Posterior vena cava (tissue), 2 donors: ENCODE measurements around the gene HOXB1. TPM values are rescaled to one million over a fixed set of nuclear protein-coding genes. Genes with fewer than 3 reads are reported as not detected.
"Not testable (repeated sequence)": the region's sequence is repeated elsewhere in the genome, so short reads cannot be mapped to it uniquely, and the experiment has no call there.

Experiments
- DNase-seq: peaks from one replicate; pipeline ENCODE4 v3.0.0-alpha.2; 2020; ENCODE audit warnings: low spot score
- intact Hi-C, 2 donors: fragments of 100-400 bp; cut with DNase I; formaldehyde crosslinking; loops; one replicate each; pipeline versions ENCODE4 v1.14.1 to v1.14.2; 2022 to 2023
- total RNA-seq, 2 donors: library from RNA; stranded (reverse); fragmentation: NEBNext Ultra II Directional; extraction: Animal tissue kit (Norgen Biotek cat#: 25700); gene quantifications; one replicate each; pipeline ENCODE4 v1.2.1, GENCODE V29; 2021
- donor health status: DM: yes; HTN: yes; CAD: no.
- donor health status: DM: yes; HTN: yes; CAD: no.

Gene HOXB1
- total RNA-seq, 2 donors from 2014 or later, result not detected

- DNase-seq, result no peak
- intact Hi-C loops, result no loop called here
These were observed 43.6 kb downstream of the HOXB1 start for GRCh38 chr17:48487221-48487620.

- no peak for DNase-seq
- intact Hi-C loops, result no loop called here
These were observed 44.3 kb downstream of the HOXB1 start for GRCh38 chr17:48486557-48486956.

- intact Hi-C loops, result no loop called here
These were observed 46.0 kb downstream of the HOXB1 start for GRCh38 chr17:48484850-48485249.

DNA sequence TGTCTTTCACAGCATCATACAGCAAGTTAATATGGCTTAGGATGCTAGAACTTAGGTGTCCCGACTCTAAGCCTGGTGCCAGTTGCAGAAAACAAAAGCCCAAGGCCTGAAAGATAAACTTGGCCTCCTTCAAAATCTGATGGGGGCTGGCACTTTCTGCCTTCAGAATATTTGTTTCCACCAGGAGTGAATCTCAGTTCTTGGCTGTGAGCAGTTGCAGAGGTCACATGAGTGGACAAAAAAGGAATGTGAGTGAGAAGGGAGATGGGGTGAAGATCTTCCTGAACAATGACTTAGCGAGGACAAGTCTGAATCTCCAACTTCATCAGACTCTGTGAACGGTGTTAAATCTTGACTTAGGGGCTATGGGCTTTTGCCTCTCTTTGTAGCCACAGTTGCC lies 46.6 kb downstream of the HOXB1 start:
- DNase-seq, result no peak
- intact Hi-C loops, result no loop called here

More at GRCh38 chr17:48484850-48485249, 46.0 kb downstream of the HOXB1 start:
- no peak for DNase-seq

DNA sequence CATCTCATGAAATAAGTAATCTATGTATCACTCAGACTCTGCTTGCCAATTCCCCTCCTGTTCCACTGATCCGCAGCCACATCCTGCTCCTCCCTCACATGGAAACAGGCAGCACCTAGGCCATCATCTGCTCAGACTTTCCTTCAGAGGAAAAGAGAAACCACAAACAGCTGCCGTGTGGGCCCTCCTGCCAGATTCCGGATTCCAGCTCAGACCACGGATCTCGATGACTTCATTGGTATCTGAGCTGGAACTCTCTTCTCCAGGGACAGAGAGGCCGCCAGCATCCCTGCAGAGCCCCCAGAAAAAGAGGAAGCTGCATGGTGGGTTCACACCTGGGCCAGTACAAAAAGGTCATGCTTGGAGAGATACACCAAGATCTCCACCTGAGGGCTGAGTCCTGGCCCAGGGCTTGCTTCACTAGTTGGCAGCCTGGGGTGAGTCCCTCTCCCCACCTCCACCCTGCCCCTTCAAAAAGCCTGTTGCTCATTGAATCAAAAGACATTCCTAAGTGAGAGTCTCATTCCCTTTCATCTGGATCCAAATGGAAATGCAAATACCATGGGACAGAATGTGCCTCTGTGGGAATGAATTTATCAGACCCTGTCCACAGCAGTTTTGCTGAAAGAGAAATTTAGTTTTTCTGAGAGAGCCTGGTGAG lies 47.2 kb downstream of the HOXB1 start:
- DNase-seq, result no peak
- intact Hi-C loops, result no loop called here

DNA sequence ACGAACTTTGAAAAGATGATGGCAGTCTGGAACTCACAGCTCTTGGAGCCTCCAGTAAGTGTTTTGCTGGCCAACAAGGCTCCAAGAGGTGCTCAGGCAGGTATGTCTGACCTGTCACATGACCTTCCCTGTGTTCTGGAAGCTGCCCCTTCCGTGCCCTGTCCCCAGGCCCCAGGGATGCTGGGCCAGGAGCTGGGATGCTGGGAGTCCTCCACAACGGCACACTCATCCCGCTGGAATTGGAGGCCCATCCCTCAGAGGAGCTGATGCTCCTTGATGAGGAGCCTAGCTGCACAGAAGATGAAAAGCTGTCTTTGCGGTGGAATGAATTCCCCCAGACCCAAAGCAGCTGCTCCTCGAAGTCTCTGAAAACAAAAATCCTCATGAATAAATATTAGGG lies 47.8 kb downstream of the HOXB1 start:
- intact Hi-C loops, result no loop called here
- no peak for DNase-seq

DNA sequence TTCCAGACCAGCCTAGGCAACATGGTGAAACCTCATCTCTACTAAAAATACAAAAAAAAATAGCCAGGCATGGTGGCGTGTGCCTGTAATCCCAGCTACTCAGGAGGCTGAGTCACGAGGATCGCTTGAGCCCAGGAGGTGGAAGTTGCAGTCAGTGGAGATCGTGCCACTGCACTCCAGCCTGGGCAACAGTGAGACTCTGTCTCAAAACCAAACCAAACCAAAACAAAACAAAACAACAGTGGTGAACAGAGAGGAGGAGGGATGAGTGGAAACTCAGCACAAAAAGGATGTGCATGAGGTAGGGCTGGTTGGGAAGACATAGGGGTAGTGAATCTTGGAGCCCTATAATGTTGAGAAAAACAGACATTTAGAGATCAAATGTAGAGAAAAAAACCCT lies 48.5 kb downstream of the HOXB1 start:
- DNase-seq, intact Hi-C loops: not testable (repeated sequence)

DNA sequence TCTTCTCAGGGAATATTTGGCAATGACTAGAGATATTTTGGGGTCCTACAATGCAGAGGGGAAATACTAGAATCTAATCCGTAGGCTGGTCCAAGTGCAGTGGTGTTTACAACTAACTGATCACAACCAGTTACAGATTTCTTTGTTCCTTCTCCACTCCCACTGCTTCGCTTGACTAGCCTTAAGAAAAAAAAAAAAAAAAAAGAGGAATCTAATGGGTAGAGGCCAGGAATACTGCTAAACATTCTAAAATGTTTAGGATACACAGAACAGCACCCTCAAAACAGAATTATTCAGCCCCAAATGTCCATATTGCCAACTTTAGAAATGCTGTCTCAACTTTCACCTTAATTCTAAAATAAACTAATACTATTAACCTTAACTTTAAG lies 51.8 kb downstream of the HOXB1 start:
- no peak for DNase-seq

More for the DNA sequence above, 51.8 kb downstream of the HOXB1 start:
- intact Hi-C loops, result no loop called here

Other genes starting within 250 kb of the HOXB1 start
- 1 to 10 TPM; 1.1 to 1.5 TPM for gene SKAP1, start 100.8 kb downstream of the HOXB1 start, total RNA-seq
- 10 to 100 TPM; 18.9 to 22.3 TPM for gene HOXB2, start 14.1 kb upstream of the HOXB1 start, total RNA-seq
- 1 to 10 TPM; 5.0 to 6.9 TPM for gene HOXB4, start 47.3 kb upstream of the HOXB1 start, total RNA-seq
- 10 to 100 TPM; 16.0 to 23.6 TPM for gene HOXB3, start 59.2 kb upstream of the HOXB1 start, total RNA-seq
- gene HOXB5, start 62.8 kb upstream of the HOXB1 start, total RNA-seq, result 1 to 10 TPM; 1.1 to 2.8 TPM
- 1 to 10 TPM; 3.9 to 6.7 TPM for gene HOXB6, start 74.0 kb upstream of the HOXB1 start, total RNA-seq
- 10 to 100 TPM in 1 of 2 donors, 1 to 10 TPM in 1; 8.0 to 11.1 TPM for gene HOXB7, start 80.0 kb upstream of the HOXB1 start, total RNA-seq
- under 1 TPM; 0.19 to 0.93 TPM for gene HOXB8, start 84.3 kb upstream of the HOXB1 start, total RNA-seq
- gene HOXB9, start 95.3 kb upstream of the HOXB1 start, total RNA-seq, result under 1 TPM in 1 of 2 donors, not detected in 1; 0.24 TPM
- gene PRAC1, start 191.5 kb upstream of the HOXB1 start, total RNA-seq, result not detected
- not detected for gene PRAC2, start 192.2 kb upstream of the HOXB1 start, total RNA-seq
- gene HOXB13, start 197.7 kb upstream of the HOXB1 start, total RNA-seq, result not detected